CD4-positive, alpha-beta T cell treated with Interleukin-17A for 4 hours (primary cell): ENCODE results near the gene DMRT2.

ENCODE experiments used
- DNase-seq: peaks from one replicate; pipeline ENCODE4 v3.0.0-alpha.2; 2020; ENCODE audit warnings: mixed read lengths

The DMRT2 gene

DNA sequence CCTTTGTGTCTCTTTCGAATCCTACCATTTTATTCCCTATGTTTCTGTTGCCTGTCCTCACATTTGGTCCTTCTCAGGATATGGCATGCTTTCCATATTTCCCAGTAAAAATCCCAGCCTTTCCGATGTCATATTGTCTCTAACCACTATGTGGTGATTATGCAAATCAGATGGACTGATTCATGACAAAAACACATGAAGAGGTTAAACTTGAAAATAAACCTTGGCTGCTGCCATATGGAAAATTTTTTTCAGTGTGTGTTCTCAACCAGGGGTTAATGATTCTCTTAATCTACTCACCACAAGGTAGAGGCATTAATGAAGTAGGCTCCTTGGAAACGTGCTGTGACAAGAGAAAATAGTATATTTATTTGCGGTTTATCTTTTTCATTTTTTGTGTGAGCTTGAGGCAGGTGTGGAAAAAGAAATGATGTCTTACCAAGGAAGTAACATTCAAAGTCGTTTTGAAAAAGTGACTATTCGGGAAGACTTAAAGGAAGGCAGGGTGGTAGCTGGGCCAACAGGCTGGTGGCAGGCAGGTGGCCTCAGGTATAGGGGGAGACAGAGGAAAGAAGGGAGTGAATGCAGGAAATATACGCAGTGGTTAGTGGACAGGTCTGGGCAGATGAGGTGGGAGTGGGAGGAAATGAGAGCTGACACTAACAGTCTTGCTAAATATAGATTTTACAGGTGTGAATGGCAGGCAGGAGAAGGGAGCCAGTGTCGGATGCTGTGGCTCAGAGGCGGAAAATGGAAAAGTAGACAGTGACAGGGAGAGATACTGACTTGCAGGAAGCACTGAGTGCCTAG lies 46.2 kb downstream of the DMRT2 start:
- DNase-seq: no peak

DNA sequence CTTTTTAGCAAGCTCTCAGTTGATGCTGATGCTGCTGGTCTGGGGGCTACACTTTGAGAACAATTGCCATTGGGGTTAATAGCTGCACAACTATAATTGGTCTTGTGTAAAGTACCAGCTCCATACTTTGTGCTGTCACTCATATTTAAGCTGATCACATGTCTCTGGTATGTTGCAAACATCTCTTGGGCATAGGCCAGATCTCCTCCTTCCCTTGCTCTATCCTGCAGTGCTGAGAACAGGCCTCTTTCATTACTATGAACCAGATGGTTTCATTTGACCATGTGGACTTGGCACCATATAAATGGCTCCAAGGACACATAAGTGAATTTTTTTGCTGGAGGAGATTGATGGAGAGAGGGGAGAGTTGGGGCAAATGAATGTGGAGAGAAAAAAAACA lies 48.4 kb downstream of the DMRT2 start:
- no peak for DNase-seq

DNA sequence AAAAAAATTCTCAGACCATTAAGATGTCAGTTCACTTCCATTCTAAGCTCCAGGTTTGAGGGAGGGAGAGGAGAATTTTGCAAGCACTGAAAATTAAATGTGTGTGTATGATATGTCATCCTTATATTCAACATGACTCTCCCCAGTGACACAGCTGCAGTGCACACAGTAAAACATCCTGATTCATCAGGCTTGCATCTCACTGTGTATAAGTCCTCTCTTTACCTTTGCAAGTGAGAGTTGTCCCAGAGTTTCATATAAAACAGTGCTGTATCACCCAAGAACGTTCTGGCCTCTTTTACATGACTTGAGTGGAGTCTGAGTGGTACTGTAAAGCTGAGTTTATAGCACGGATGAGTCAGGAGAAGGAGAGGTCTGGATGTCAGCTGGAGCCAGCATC lies 50.0 kb downstream of the DMRT2 start:
- DNase-seq: no peak

DNA sequence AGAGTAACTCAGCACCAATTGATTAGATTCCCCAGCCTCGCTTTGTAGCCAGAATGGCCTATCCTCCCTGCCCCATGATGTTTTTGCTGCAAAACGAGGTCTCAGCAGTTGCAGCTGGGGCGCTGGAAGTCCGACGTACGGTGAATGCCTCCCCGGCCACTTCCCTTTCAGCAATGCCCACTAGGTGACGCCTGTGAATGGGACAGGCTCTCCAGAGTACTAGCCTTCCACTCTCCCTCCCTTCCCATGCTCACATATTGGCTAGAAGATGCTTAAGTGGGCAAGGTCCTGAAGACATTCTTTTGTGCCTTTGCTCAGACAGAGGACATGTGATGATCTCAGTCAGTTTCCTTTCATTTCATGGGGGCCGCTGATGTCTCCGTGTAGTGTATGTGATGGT lies 50.8 kb downstream of the DMRT2 start:
- DNase-seq: no peak

DNA sequence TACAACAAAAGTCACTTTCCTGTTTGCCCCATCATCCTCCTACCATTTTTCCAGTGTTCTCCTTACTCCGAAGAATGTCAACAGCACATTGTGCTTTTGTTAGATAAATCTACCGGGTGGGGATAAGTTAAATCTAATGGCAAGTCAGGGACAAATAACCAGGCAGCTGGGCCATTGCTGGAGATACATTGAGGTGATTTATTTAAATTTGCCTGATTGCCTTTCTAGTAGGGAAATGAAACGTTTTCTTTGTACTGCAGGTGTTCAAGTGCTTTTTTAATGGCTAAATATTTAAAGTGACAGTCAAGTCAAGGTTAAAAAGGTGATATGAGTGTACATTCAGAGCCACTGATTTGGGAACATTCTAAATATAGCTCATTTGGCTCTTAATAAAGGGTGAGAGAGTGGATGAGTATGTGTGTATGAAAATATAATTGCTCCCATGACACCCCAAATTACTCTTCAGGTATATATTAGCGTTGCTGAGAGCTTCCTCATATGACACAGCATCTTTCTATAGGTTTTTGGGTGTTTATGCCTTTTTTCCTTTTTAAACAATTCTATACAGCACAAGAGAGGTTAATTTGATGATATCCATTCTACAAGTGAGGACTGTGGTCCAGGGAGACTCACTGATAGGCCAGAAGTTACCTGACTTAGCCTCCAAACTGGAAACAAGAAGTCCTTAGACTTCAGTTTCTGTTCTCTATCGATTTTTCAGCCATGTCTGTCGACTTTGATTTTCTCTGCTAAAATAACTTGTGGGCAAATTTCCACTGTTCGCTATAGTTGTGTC lies 51.9 kb downstream of the DMRT2 start:
- no peak for DNase-seq

DNA sequence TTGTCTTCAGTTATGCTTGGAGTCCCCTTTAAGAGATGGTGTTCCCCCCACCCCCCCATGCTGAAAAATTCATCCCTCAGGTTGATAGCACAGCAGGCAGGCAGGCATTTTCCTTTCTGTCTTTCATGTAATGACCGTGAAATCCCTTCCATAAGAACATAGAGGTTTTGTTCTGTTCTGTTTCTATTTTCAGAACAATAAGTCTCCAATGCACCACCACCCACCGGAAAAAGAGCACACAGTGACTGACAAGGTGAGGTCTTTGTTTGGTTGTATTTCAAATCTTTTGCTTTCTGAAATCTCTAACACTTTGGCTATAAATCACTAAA lies 52.4 kb downstream of the DMRT2 start:
- no peak for DNase-seq
